ENCODE results near the gene KCNJ16.
"Not testable (repeated sequence)": the region's sequence is repeated elsewhere in the genome, so short reads cannot be mapped to it uniquely, and the experiment has no call there.

KCNJ16 gene

GRCh38 chr17:70074956-70075355 is at the start of gene KCNJ16:
KCNJ16 (plus strand) TSS chr17:70075225; CDS start chr17:70132088, 56,863 bp downstream.
- Histone ChIP-seq H3K27ac (ENCODE audit: low read length) (no peak within 1 kb of the TSS), H3K9ac (ENCODE audit: low read depth, low read length) (no peak within 1 kb of the TSS)

GRCh38 chr17:70028397-70028796 is 46.6 kb upstream of the KCNJ16 start:
- Histone ChIP-seq H3K27me3 (ENCODE audit: insufficient read depth, low read length) (no peaks in the 10 kb centered on the region), H3K27ac (ENCODE audit: low read length) (no peak overlapping the region), H3K9ac (ENCODE audit: low read depth, low read length) (no peak overlapping the region), H3K36me3 (ENCODE audit: insufficient read depth, low read depth, low read length) (no peaks in the 10 kb centered on the region), H3K4me1 (ENCODE audit: insufficient read depth, low read length) (no peaks in the 10 kb centered on the region), H3K4me3 (ENCODE audit: low read length) (no peak overlapping the region), H3K9me3 (ENCODE audit: insufficient read depth, low read depth, low read length) (no peaks in the 10 kb centered on the region)

More at GRCh38 chr17:70074956-70075355, at the start of gene KCNJ16:
- H3K27me3 ChIP-seq (ENCODE audit: insufficient read depth, low read length), result no peaks in the 10 kb centered on the region
- H3K4me1 ChIP-seq (ENCODE audit: insufficient read depth, low read length), result peaks cover 6% of the 10 kb centered on the region; the same call in 1 of the 2 replicates
- no peak within 1 kb of the TSS for H3K4me3 ChIP-seq (ENCODE audit: low read length)
- H3K9me3 ChIP-seq (ENCODE audit: insufficient read depth, low read depth, low read length), result no peaks in the 10 kb centered on the region
- no peaks in the 10 kb centered on the region for H3K36me3 ChIP-seq (ENCODE audit: insufficient read depth, low read depth, low read length)

- Histone ChIP-seq H3K27ac (ENCODE audit: low read length) (no peak overlapping the region), H3K4me1 (ENCODE audit: insufficient read depth, low read length) (no peaks in the 10 kb centered on the region), H3K36me3 (ENCODE audit: insufficient read depth, low read depth, low read length) (no peaks in the 10 kb centered on the region), H3K9me3 (ENCODE audit: insufficient read depth, low read depth, low read length) (no peaks in the 10 kb centered on the region), H3K9ac (ENCODE audit: low read depth, low read length) (no peak overlapping the region), H3K4me3 (ENCODE audit: low read length) (no peak overlapping the region), H3K27me3 (ENCODE audit: insufficient read depth, low read length) (no peaks in the 10 kb centered on the region)
Observed at GRCh38 chr17:70028978-70029767, 45.9 kb upstream of the KCNJ16 start.

GRCh38 chr17:70030371-70030770 is 44.7 kb upstream of the KCNJ16 start:
- Histone ChIP-seq H3K36me3 (ENCODE audit: insufficient read depth, low read depth, low read length) (no peaks in the 10 kb centered on the region), H3K27ac (ENCODE audit: low read length) (no peak overlapping the region), H3K9ac (ENCODE audit: low read depth, low read length) (no peak overlapping the region), H3K4me3 (ENCODE audit: low read length) (no peak overlapping the region), H3K27me3 (ENCODE audit: insufficient read depth, low read length) (no peaks in the 10 kb centered on the region), H3K4me1 (ENCODE audit: insufficient read depth, low read length) (no peaks in the 10 kb centered on the region), H3K9me3 (ENCODE audit: insufficient read depth, low read depth, low read length) (no peaks in the 10 kb centered on the region)

DNA sequence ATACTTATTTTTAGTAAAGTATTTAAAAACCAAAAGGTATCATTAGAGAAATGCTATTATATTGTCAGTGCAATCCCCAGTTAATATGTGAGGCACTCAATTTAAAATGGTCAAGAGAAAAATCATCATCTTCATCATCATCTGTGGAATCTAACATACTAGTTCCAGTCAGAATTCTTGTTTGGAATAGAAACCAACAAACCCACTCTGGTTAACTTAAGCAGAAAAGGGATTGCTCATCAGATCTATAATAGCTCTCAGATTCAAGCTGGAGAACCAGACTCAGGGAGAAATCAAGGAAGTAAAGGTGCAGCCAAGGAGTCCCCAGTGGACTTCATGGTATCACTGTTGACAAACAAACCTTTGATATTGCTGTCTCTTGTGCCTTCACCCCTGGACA is 43.7 kb upstream of the KCNJ16 start:
- Histone ChIP-seq H3K27me3 (ENCODE audit: insufficient read depth, low read length) (no peaks in the 10 kb centered on the region), H3K4me1 (ENCODE audit: insufficient read depth, low read length) (no peaks in the 10 kb centered on the region), H3K9me3 (ENCODE audit: insufficient read depth, low read depth, low read length) (no peaks in the 10 kb centered on the region), H3K36me3 (ENCODE audit: insufficient read depth, low read depth, low read length) (no peaks in the 10 kb centered on the region), H3K4me3 (ENCODE audit: low read length) (no peak overlapping the region), H3K27ac (ENCODE audit: low read length) (no peak overlapping the region), H3K9ac (ENCODE audit: low read depth, low read length) (no peak overlapping the region)

DNA sequence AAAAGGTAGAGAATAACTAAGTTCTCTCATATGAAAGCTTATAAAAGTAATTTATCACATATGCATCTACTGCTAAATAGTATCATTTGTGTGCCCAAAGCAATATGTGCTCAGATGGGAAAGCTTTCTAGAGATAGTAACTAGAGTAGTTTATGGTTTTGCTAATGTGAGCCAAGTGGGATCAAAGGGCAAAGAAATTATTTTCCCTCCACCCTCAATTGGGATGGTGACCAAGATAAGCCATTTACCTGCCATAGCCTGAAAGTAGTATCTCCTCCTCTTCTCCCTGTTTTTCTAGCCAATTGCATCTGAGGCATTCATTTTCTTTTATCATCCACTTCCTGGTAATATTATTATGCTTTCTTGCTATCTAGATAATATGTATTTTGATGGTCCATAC is 41.9 kb upstream of the KCNJ16 start:
- no peak overlapping the region for H3K4me3 ChIP-seq (ENCODE audit: low read length)
- H3K36me3 ChIP-seq (ENCODE audit: insufficient read depth, low read depth, low read length), result no peaks in the 10 kb centered on the region
- H3K9ac ChIP-seq (ENCODE audit: low read depth, low read length), result no peak overlapping the region
- no peaks in the 10 kb centered on the region for H3K9me3 ChIP-seq (ENCODE audit: insufficient read depth, low read depth, low read length)
- H3K27ac ChIP-seq (ENCODE audit: low read length), result no peak overlapping the region
- no peaks in the 10 kb centered on the region for H3K27me3 ChIP-seq (ENCODE audit: insufficient read depth, low read length)
- no peaks in the 10 kb centered on the region for H3K4me1 ChIP-seq (ENCODE audit: insufficient read depth, low read length)

DNA sequence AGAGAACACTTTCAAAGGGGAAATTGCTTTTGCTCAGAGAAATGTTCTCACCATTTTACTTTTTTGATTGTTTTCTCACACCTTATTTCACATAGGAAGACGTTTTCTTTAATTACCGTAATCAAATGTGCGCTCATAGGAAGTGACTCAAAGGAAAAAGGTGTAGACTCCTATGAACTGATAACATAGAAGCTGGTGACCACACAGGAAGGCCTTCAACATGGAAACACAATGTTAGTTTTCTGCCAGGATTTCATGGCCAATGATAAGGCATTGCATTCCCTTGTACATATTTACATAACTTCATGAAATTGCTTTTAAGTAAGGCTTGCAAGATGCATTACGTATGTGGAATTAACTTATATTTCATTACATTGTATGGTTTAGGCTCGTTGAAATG is 40.9 kb upstream of the KCNJ16 start:
- Histone ChIP-seq H3K36me3 (ENCODE audit: insufficient read depth, low read depth, low read length) (no peaks in the 10 kb centered on the region), H3K27me3 (ENCODE audit: insufficient read depth, low read length) (no peaks in the 10 kb centered on the region), H3K4me1 (ENCODE audit: insufficient read depth, low read length) (no peaks in the 10 kb centered on the region), H3K27ac (ENCODE audit: low read length) (no peak overlapping the region), H3K4me3 (ENCODE audit: low read length) (no peak overlapping the region), H3K9me3 (ENCODE audit: insufficient read depth, low read depth, low read length) (no peaks in the 10 kb centered on the region), H3K9ac (ENCODE audit: low read depth, low read length) (no peak overlapping the region)

- Histone ChIP-seq H3K27ac (ENCODE audit: low read length) (no peak overlapping the region), H3K9ac (ENCODE audit: low read depth, low read length) (no peak overlapping the region), H3K4me1 (ENCODE audit: insufficient read depth, low read length) (no peaks in the 10 kb centered on the region), H3K36me3 (ENCODE audit: insufficient read depth, low read depth, low read length) (no peaks in the 10 kb centered on the region), H3K27me3 (ENCODE audit: insufficient read depth, low read length) (no peaks in the 10 kb centered on the region), H3K4me3 (ENCODE audit: low read length) (no peak overlapping the region), H3K9me3 (ENCODE audit: insufficient read depth, low read depth, low read length) (no peaks in the 10 kb centered on the region)
Observed at GRCh38 chr17:70037498-70037897, 37.5 kb upstream of the KCNJ16 start.

GRCh38 chr17:70040336-70040735 is 34.7 kb upstream of the KCNJ16 start:
- no peaks in the 10 kb centered on the region for H3K27me3 ChIP-seq (ENCODE audit: insufficient read depth, low read length)
- H3K27ac ChIP-seq (ENCODE audit: low read length), result no peak overlapping the region
- no peaks in the 10 kb centered on the region for H3K9me3 ChIP-seq (ENCODE audit: insufficient read depth, low read depth, low read length)
- H3K4me1 ChIP-seq (ENCODE audit: insufficient read depth, low read length), result no peaks in the 10 kb centered on the region
- no peaks in the 10 kb centered on the region for H3K36me3 ChIP-seq (ENCODE audit: insufficient read depth, low read depth, low read length)
- no peak overlapping the region for H3K9ac ChIP-seq (ENCODE audit: low read depth, low read length)
- H3K4me3 ChIP-seq (ENCODE audit: low read length), result no peak overlapping the region

DNA sequence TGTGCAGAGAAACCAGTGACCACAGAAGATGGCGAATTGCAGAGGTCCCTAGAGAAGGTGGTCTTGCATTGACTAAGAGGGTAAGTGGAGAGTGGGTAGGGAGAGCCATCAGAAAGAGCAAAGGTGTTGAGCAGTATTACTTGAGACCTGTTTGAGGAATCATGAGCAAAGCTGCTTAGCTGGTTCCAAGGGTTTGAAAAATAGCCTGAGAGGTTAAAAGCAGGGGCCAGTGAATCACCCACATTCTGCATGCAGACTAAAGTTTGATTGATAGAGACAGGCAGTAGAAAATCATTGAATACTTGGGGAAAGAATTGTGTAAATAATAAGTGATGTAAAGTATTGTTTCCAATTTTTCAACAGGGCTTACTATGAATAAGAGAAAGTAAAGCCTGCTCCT is 34.0 kb upstream of the KCNJ16 start:
- H3K4me1 ChIP-seq (ENCODE audit: insufficient read depth, low read length), result no peaks in the 10 kb centered on the region
- H3K27me3 ChIP-seq (ENCODE audit: insufficient read depth, low read length), result no peaks in the 10 kb centered on the region
- no peak overlapping the region for H3K4me3 ChIP-seq (ENCODE audit: low read length)
- H3K36me3 ChIP-seq (ENCODE audit: insufficient read depth, low read depth, low read length), result no peaks in the 10 kb centered on the region
- H3K9ac ChIP-seq (ENCODE audit: low read depth, low read length), result no peak overlapping the region
- no peaks in the 10 kb centered on the region for H3K9me3 ChIP-seq (ENCODE audit: insufficient read depth, low read depth, low read length)
- no peak overlapping the region for H3K27ac ChIP-seq (ENCODE audit: low read length)

DNA sequence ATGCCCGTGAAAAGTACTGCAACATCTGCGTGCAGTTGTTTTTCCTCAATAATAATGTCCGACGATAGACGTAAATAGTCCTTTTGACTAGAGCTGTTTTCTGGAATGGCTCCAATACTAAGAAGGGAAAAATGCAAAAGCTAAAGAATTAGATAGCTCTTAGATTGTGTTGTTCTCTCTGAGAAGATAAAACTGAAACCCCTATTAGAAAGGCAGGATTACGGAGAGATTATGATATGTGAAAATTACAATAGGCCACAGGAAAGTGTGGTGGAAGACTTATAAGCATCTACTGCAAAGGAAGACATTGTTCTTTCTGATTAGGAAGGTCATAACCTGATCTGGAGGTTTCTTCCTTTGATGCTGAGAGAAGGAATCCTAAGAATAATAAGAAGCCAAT is 33.5 kb upstream of the KCNJ16 start:
- H3K27ac ChIP-seq (ENCODE audit: low read length), result no peak overlapping the region
- no peak overlapping the region for H3K9ac ChIP-seq (ENCODE audit: low read depth, low read length)
- no peaks in the 10 kb centered on the region for H3K27me3 ChIP-seq (ENCODE audit: insufficient read depth, low read length)

GRCh38 chr17:70045780-70046179 is 29.2 kb upstream of the KCNJ16 start:
- not testable (repeated sequence) for H3K9ac ChIP-seq (ENCODE audit: low read depth, low read length); H3K9me3 ChIP-seq (ENCODE audit: insufficient read depth, low read depth, low read length); H3K4me3 ChIP-seq (ENCODE audit: low read length); H3K4me1 ChIP-seq (ENCODE audit: insufficient read depth, low read length); H3K36me3 ChIP-seq (ENCODE audit: insufficient read depth, low read depth, low read length); H3K27ac ChIP-seq (ENCODE audit: low read length); H3K27me3 ChIP-seq (ENCODE audit: insufficient read depth, low read length)

More for the DNA sequence above, 33.5 kb upstream of the KCNJ16 start:
- no peaks in the 10 kb centered on the region for H3K4me1 ChIP-seq (ENCODE audit: insufficient read depth, low read length)
- no peaks in the 10 kb centered on the region for H3K9me3 ChIP-seq (ENCODE audit: insufficient read depth, low read depth, low read length)
- H3K4me3 ChIP-seq (ENCODE audit: low read length), result no peak overlapping the region
- H3K36me3 ChIP-seq (ENCODE audit: insufficient read depth, low read depth, low read length), result no peaks in the 10 kb centered on the region
